Astrocyte of the spinal cord (primary cell): ENCODE results near the gene FCHSD2.

Experiments used
- DNase-seq: peaks from one replicate; pipeline ENCODE4 v3.0.0; 2011; ENCODE audit warnings: low read depth, low spot score
- H3K4me3 ChIP-seq: 2 replicates; pipeline ENCODE4 v1.5.1; 2011; ENCODE audit warnings: low read depth, mild to moderate bottlenecking, low read length, moderate library complexity
- in situ Hi-C: cut with HindIII; loops from 2 replicates; pipeline ENCODE4 v1.10.0; 2017; ENCODE audit warnings: low sequenced_read_pairs
- TF ChIP-seq, protein P1 (sequence below): IDR thresholded peaks from 2 replicates; pipeline ENCODE4 v1.5.1; 2012; ENCODE audit warnings: low read depth, mild to moderate bottlenecking, low read length, inconsistent platforms

Gene FCHSD2

DNA sequence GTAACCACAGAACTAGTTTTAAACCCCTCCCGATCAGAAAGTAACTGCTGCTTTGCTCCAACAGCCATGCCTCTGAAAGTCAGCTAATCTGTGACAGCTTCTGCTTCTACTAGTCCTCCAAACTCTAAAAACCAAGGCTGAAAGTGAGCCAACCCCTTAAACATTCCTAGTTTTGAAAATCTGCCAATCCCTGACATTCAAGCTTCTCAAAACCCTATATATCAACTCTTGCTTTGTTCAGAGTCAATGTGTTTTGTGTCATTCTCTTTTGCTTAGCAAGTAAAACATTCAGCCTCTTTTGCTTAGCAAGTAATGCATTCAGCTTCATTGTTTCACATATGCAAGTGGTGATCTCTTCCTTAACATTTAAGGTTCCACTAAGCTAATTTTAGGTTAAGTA, 271.0 kb downstream of the FCHSD2 start:
- H3K4me3 ChIP-seq: no peak overlapping the region
- peak; percentile 32 for DNase-seq
- in situ Hi-C loops: no loop called here
- TF ChIP-seq, protein P1, sequence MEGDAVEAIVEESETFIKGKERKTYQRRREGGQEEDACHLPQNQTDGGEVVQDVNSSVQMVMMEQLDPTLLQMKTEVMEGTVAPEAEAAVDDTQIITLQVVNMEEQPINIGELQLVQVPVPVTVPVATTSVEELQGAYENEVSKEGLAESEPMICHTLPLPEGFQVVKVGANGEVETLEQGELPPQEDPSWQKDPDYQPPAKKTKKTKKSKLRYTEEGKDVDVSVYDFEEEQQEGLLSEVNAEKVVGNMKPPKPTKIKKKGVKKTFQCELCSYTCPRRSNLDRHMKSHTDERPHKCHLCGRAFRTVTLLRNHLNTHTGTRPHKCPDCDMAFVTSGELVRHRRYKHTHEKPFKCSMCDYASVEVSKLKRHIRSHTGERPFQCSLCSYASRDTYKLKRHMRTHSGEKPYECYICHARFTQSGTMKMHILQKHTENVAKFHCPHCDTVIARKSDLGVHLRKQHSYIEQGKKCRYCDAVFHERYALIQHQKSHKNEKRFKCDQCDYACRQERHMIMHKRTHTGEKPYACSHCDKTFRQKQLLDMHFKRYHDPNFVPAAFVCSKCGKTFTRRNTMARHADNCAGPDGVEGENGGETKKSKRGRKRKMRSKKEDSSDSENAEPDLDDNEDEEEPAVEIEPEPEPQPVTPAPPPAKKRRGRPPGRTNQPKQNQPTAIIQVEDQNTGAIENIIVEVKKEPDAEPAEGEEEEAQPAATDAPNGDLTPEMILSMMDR: no peak

DNA sequence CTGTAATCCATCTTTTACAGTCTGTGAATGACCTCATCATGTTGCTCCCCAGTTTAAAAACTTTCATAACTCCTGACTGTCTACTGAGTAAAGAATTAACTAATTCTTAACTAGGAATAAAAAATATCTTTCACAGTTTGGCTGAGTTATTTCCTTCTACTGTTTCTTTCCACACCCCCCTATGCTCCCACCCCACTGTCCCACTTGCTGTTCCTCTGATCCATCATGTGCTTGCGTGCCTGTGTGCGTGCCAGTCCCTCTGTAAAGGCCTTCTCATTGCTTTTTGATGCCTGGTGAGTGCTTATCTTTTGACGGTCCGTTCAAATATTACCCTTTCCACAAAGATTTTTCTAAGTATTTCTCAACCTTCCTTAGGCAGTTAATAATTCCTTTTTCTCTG, 272.3 kb downstream of the FCHSD2 start:
- TF ChIP-seq, protein P1: no peak
- in situ Hi-C loops: no loop called here
- no peak for DNase-seq
- H3K4me3 ChIP-seq: no peak overlapping the region

DNA sequence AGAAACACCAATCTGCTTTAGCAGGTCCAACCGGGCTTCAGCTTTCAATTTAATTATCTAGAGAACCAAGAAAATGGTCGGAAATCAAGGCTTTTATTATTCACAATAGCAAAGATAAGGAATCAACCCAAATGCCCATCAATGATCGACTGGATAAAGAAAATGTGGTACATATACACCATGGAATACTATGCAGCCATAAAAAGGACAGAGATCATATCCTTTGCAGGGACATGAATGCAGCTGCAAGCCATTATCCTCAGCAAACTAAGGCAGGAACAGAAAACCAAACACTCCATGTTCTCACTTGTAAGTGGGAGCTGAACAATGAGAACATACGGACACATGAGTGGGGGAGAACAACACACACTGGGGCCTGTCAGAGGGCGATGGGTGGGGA, 274.1 kb downstream of the FCHSD2 start:
- TF ChIP-seq, protein P1: no peak
- in situ Hi-C loops: no loop called here
- H3K4me3 ChIP-seq: no peak overlapping the region
- no peak for DNase-seq

DNA sequence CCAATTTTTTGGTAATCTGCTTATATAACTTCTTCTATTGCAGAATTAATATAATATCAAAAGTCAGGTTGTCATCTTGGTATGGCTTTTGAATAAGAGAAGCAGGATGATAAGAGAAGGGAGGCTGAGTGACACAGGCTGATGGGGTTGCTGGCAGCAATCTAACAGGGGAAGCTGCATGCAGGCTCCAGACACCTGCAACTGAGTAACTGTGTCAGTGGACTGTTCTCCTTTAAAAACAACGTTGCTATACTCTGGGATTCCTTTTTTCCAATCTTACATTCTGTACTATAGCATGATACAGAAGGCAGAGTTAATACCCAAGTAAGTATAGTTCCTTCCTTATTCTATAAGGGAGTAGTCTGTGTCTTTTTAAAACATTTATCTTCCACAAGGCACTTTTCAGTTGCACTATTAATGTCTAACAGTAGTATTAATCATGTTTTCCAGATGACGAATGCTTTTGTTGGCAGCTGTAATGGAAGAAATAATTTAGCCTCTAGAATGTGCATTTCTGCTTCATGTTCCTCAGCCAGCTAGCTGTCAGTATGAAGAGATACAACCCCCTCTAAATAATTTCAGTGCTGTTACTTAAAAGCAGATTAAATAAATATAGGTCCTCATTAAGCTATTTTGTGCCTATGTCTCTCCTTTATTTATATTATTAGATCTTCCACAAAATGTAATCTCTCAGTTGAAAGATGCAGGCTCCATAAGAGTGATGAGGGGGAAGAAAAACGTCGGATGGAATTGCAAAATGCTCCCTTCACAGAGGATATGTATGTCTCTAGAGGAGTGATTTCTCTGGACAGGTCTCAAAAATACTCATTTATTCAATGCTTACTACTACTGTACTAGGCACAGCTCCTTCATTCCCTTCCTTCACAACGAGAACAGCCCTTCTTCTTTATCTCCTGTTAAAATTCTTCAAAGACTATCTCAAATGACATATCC, 277.1 kb downstream of the FCHSD2 start:
- in situ Hi-C loops: no loop called here
- H3K4me3 ChIP-seq: no peak overlapping the region
- peak; percentile 54 for DNase-seq
- TF ChIP-seq, protein P1: no peak

DNA sequence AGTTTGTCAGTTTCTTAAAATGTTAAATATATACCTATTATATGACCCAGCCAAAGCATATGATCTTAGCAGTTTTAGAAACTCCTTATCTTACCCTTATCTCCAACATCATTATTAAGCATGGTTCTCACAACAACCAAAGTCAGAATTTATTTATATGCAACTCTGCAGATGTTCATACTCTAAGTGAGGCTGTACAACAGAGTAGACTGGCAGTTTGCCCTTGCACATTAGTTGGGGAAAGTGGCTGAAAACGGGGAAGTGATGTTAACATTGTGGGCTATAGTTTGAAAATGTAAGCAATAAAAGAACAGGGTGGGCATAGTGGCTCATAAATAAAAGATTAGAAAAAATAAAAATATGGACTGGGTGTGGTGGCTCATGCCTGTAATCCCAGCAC, 278.2 kb downstream of the FCHSD2 start:
- in situ Hi-C loops: no loop called here
- no peak for DNase-seq
- H3K4me3 ChIP-seq: no peak overlapping the region
- TF ChIP-seq, protein P1: no peak

DNA sequence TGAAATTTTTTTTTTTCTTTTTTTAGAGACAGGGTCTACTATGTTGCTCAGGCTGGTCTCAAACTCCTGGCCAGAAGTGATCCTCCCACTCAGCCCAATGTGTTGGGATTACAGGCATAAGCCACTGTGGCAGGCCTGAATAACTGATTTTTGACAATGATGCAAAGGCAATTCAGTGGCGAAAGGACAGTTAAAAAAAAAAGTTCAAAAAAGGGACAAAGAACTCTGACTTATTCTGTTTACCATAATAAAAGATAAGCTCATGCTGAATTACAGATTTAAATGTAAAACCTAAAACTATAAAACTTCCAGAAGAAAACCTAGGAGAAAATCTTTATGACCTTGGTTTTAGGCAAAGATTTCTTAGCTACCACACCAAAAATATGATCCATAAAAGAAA, 279.0 kb downstream of the FCHSD2 start:
- TF ChIP-seq, protein P1: no peak
- no peak for DNase-seq
- in situ Hi-C loops: no loop called here
- no peak overlapping the region for H3K4me3 ChIP-seq
